ENCODE results near the gene NDUFA11. TPM values are rescaled to one million over a fixed set of nuclear protein-coding genes. Genes with fewer than 3 reads are reported as not detected.

NDUFA11 gene
- total RNA-seq, result 100 to 1,000 TPM; 158 to 174 TPM

- Mint-ChIP-seq H3K4me1 (ENCODE audit: low read depth) (peaks cover 48% of the 10 kb centered on the region), H3K9me3 (no peaks in the 10 kb centered on the region), H3K27ac (peak within 1 kb of the TSS; percentile 96), H3K4me3 (peak within 1 kb of the TSS; percentile 96 to 99), H3K36me3 (ENCODE audit: insufficient read depth in 2 of 2) (peaks cover 6 to 16% of the 10 kb centered on the region in 2 donors), H3K27me3 (ENCODE audit: low read depth) (no peaks in the 10 kb centered on the region)
- ATAC-seq (replicated peaks in 1 of 2), result peak; percentile 62 to 64
- peak; percentile 97 for DNase-seq
These were observed at the start of gene NDUFA11 for GRCh38 chr19:5903624-5904351. Gene NDUFA11 (minus strand): TSS chr19:5903790. CDS start chr19:5903708, 82 bp downstream.

GRCh38 chr19:5953030-5953589, 49.5 kb upstream of the NDUFA11 start:
- DNase-seq (peak; percentile 28 to 35), ATAC-seq (replicated peaks in 1 of 2) (peak; percentile 37 to 43)
- H3K4me3 Mint-ChIP-seq, result peak overlapping the region; percentile 84
- peak overlapping the region; percentile 98 for H3K27ac Mint-ChIP-seq
- H3K27me3 Mint-ChIP-seq (ENCODE audit: low read depth), result no peaks in the 10 kb centered on the region
- peaks cover 100% of the 10 kb centered on the region for H3K4me1 Mint-ChIP-seq (ENCODE audit: low read depth)
- peaks cover 0 to 3% of the 10 kb centered on the region in 2 donors for H3K36me3 Mint-ChIP-seq (ENCODE audit: insufficient read depth in 2 of 2)
- H3K9me3 Mint-ChIP-seq, result no peaks in the 10 kb centered on the region

GRCh38 chr19:5952193-5953029, 48.8 kb upstream of the NDUFA11 start:
- peaks cover 100% of the 10 kb centered on the region for H3K4me1 Mint-ChIP-seq (ENCODE audit: low read depth)
- no peaks in the 10 kb centered on the region for H3K9me3 Mint-ChIP-seq
- H3K27me3 Mint-ChIP-seq (ENCODE audit: low read depth), result no peaks in the 10 kb centered on the region
- peaks cover 0 to 3% of the 10 kb centered on the region in 2 donors for H3K36me3 Mint-ChIP-seq (ENCODE audit: insufficient read depth in 2 of 2)
- H3K4me3 Mint-ChIP-seq, result peak overlapping the region; percentile 84
- peak overlapping the region; percentile 98 for H3K27ac Mint-ChIP-seq
- peak in 1 of 2 donors; percentile 0 for ATAC-seq (replicated peaks in 1 of 2)
- DNase-seq, result no peak

- no peaks in the 10 kb centered on the region for H3K9me3 Mint-ChIP-seq
- H3K4me1 Mint-ChIP-seq (ENCODE audit: low read depth), result peaks cover 97% of the 10 kb centered on the region
- H3K27me3 Mint-ChIP-seq (ENCODE audit: low read depth), result no peaks in the 10 kb centered on the region
- peak overlapping the region; percentile 98 for H3K27ac Mint-ChIP-seq
- H3K36me3 Mint-ChIP-seq (ENCODE audit: insufficient read depth in 2 of 2), result peaks cover 0 to 3% of the 10 kb centered on the region in 2 donors
- ATAC-seq (replicated peaks in 1 of 2) (no peak), DNase-seq (no peak)
- peak overlapping the region; percentile 57 to 85 for H3K4me3 Mint-ChIP-seq
These were observed 47.8 kb upstream of the NDUFA11 start for GRCh38 chr19:5951338-5951861.

- ATAC-seq (replicated peaks in 1 of 2), result no peak
- peak overlapping the region; percentile 74 for H3K27ac Mint-ChIP-seq
- peak overlapping the region; percentile 57 to 85 for H3K4me3 Mint-ChIP-seq
- H3K27me3 Mint-ChIP-seq (ENCODE audit: low read depth), result no peaks in the 10 kb centered on the region
- no peaks in the 10 kb centered on the region for H3K9me3 Mint-ChIP-seq
- H3K36me3 Mint-ChIP-seq (ENCODE audit: insufficient read depth in 2 of 2), result peaks cover 0 to 6% of the 10 kb centered on the region in 2 donors
- H3K4me1 Mint-ChIP-seq (ENCODE audit: low read depth), result peaks cover 97% of the 10 kb centered on the region
- no peak for DNase-seq
These were observed 47.2 kb upstream of the NDUFA11 start for GRCh38 chr19:5950741-5951140.

GRCh38 chr19:5949792-5950305, 46.3 kb upstream of the NDUFA11 start:
- H3K36me3 Mint-ChIP-seq (ENCODE audit: insufficient read depth in 2 of 2), result peaks cover 0 to 6% of the 10 kb centered on the region in 2 donors
- no peaks in the 10 kb centered on the region for H3K27me3 Mint-ChIP-seq (ENCODE audit: low read depth)
- ATAC-seq (replicated peaks in 1 of 2) (peak; percentile 45 to 58), DNase-seq (peak; percentile 48 to 52)
- peak overlapping the region; percentile 74 for H3K27ac Mint-ChIP-seq
- H3K4me1 Mint-ChIP-seq (ENCODE audit: low read depth), result peaks cover 96% of the 10 kb centered on the region
- H3K9me3 Mint-ChIP-seq, result no peaks in the 10 kb centered on the region
- H3K4me3 Mint-ChIP-seq, result peak overlapping the region; percentile 57 to 85

- ATAC-seq (replicated peaks in 1 of 2) (peak; percentile 46 to 61), DNase-seq (peak; percentile 34 to 39)
- Mint-ChIP-seq H3K27me3 (ENCODE audit: low read depth) (no peaks in the 10 kb centered on the region), H3K4me1 (ENCODE audit: low read depth) (peaks cover 96% of the 10 kb centered on the region), H3K4me3 (peak overlapping the region; percentile 57 to 85), H3K27ac (peak overlapping the region; percentile 74), H3K9me3 (no peaks in the 10 kb centered on the region), H3K36me3 (ENCODE audit: insufficient read depth in 2 of 2) (peaks cover 0 to 6% of the 10 kb centered on the region in 2 donors)
These were observed 45.4 kb upstream of the NDUFA11 start for GRCh38 chr19:5948752-5949564.

GRCh38 chr19:5947435-5947834, 43.8 kb upstream of the NDUFA11 start:
- no peak for ATAC-seq (replicated peaks in 1 of 2)
- Mint-ChIP-seq H3K27ac (peak overlapping the region; percentile 89), H3K4me3 (peak overlapping the region in 1 of 2 donors; percentile 59), H3K36me3 (ENCODE audit: insufficient read depth in 2 of 2) (peaks cover 0 to 6% of the 10 kb centered on the region in 2 donors), H3K4me1 (ENCODE audit: low read depth) (peaks cover 86% of the 10 kb centered on the region), H3K27me3 (ENCODE audit: low read depth) (no peaks in the 10 kb centered on the region), H3K9me3 (no peaks in the 10 kb centered on the region)
- no peak for DNase-seq

- H3K9me3 Mint-ChIP-seq, result no peaks in the 10 kb centered on the region
- H3K36me3 Mint-ChIP-seq (ENCODE audit: insufficient read depth in 2 of 2), result peaks cover 0 to 3% of the 10 kb centered on the region in 2 donors
- ATAC-seq (replicated peaks in 1 of 2) (peak; percentile 34 to 53), DNase-seq (no peak)
- H3K27me3 Mint-ChIP-seq (ENCODE audit: low read depth), result no peaks in the 10 kb centered on the region
- H3K27ac Mint-ChIP-seq, result no peak overlapping the region
- peaks cover 48% of the 10 kb centered on the region for H3K4me1 Mint-ChIP-seq (ENCODE audit: low read depth)
- no peak overlapping the region for H3K4me3 Mint-ChIP-seq
These were observed 40.0 kb upstream of the NDUFA11 start for GRCh38 chr19:5943623-5944022.

GRCh38 chr19:5943045-5943444, 39.5 kb upstream of the NDUFA11 start:
- no peak overlapping the region for H3K4me3 Mint-ChIP-seq
- H3K27ac Mint-ChIP-seq, result no peak overlapping the region
- no peaks in the 10 kb centered on the region for H3K27me3 Mint-ChIP-seq (ENCODE audit: low read depth)
- ATAC-seq (replicated peaks in 1 of 2), result no peak
- DNase-seq, result no peak
- no peaks in the 10 kb centered on the region for H3K9me3 Mint-ChIP-seq
- peaks cover 0 to 3% of the 10 kb centered on the region in 2 donors for H3K36me3 Mint-ChIP-seq (ENCODE audit: insufficient read depth in 2 of 2)
- H3K4me1 Mint-ChIP-seq (ENCODE audit: low read depth), result peaks cover 42% of the 10 kb centered on the region

GRCh38 chr19:5941673-5942072, 38.1 kb upstream of the NDUFA11 start:
- H3K4me3 Mint-ChIP-seq, result no peak overlapping the region
- peaks cover 0 to 8% of the 10 kb centered on the region in 2 donors for H3K36me3 Mint-ChIP-seq (ENCODE audit: insufficient read depth in 2 of 2)
- H3K27ac Mint-ChIP-seq, result peak overlapping the region; percentile 54
- DNase-seq, result no peak
- no peaks in the 10 kb centered on the region for H3K27me3 Mint-ChIP-seq (ENCODE audit: low read depth)
- no peaks in the 10 kb centered on the region for H3K9me3 Mint-ChIP-seq
- no peak for ATAC-seq (replicated peaks in 1 of 2)
- H3K4me1 Mint-ChIP-seq (ENCODE audit: low read depth), result peaks cover 30% of the 10 kb centered on the region
